ENCODE data around the gene MESD.

MESD gene

GRCh38 chr15:80991421-80991820 is 1.8 kb upstream of the MESD start:
- TF ChIP-seq CTCF (conservative IDR thresholded peaks at IDR 0.05; ENCODE audit: low read depth, low read length) = no peak
- DNase-seq (ENCODE audit: low read depth) = no peak
- H3K4me3 ChIP-seq (ENCODE audit: low read length) = no peak overlapping the region

- H3K4me3 ChIP-seq (ENCODE audit: low read length) = no peak overlapping the region
- no peak for TF ChIP-seq CTCF (conservative IDR thresholded peaks at IDR 0.05; ENCODE audit: low read depth, low read length)
- no peak for DNase-seq (ENCODE audit: low read depth)
These were observed 1.3 kb upstream of the MESD start for GRCh38 chr15:80990955-80991354.

GRCh38 chr15:80989081-80989517 is 520 bp downstream of the MESD start:
- peak overlapping the region; percentile 94 for H3K4me3 ChIP-seq (ENCODE audit: low read length)
- DNase-seq (ENCODE audit: low read depth) = no peak
- no peak for TF ChIP-seq CTCF (conservative IDR thresholded peaks at IDR 0.05; ENCODE audit: low read depth, low read length)

GRCh38 chr15:80988148-80988796 is 1.3 kb downstream of the MESD start:
- TF ChIP-seq CTCF (conservative IDR thresholded peaks at IDR 0.05; ENCODE audit: low read depth, low read length) = no peak
- H3K4me3 ChIP-seq (ENCODE audit: low read length) = peak overlapping the region; percentile 94
- DNase-seq (ENCODE audit: low read depth) = no peak

- DNase-seq (ENCODE audit: low read depth) = no peak
- no peak overlapping the region for H3K4me3 ChIP-seq (ENCODE audit: low read length)
- no peak for TF ChIP-seq CTCF (conservative IDR thresholded peaks at IDR 0.05; ENCODE audit: low read depth, low read length)
These were observed 3.1 kb downstream of the MESD start for GRCh38 chr15:80986487-80986886.

GRCh38 chr15:80985981-80986380 is 3.6 kb downstream of the MESD start:
- no peak for DNase-seq (ENCODE audit: low read depth)
- H3K4me3 ChIP-seq (ENCODE audit: low read length) = no peak overlapping the region
- no peak for TF ChIP-seq CTCF (conservative IDR thresholded peaks at IDR 0.05; ENCODE audit: low read depth, low read length)

GRCh38 chr15:80984856-80985255 is 4.8 kb downstream of the MESD start:
- no peak for DNase-seq (ENCODE audit: low read depth)
- H3K4me3 ChIP-seq (ENCODE audit: low read length) = no peak overlapping the region
- TF ChIP-seq CTCF (conservative IDR thresholded peaks at IDR 0.05; ENCODE audit: low read depth, low read length) = no peak

Data from retinal pigment epithelial cell (primary cell).